ENCODE data around the gene RMI2.

The RMI2 gene

GRCh38 chr16:11354733-11355574, 9.7 kb downstream of the RMI2 start:
- no peaks in the 10 kb centered on the region for H3K36me3 ChIP-seq (ENCODE audit: control insufficient read depth in 2 of 2, insufficient read depth in 2 of 2, low read length in 2 of 2)
- H3K4me1 ChIP-seq (ENCODE audit: control insufficient read depth in 2 of 2, insufficient read depth in 2 of 2, low read length in 2 of 2) = peaks cover 6 to 12% of the 10 kb centered on the region in 2 donors

GRCh38 chr16:11355862-11356261, 10.6 kb downstream of the RMI2 start:
- peaks cover 0 to 6% of the 10 kb centered on the region in 2 donors for H3K27me3 ChIP-seq (ENCODE audit: control insufficient read depth in 2 of 2, insufficient read depth in 2 of 2, low read length in 2 of 2)
- H3K9me3 ChIP-seq (ENCODE audit: control insufficient read depth in 2 of 2, low read length in 2 of 2) = no peaks in the 10 kb centered on the region
- no peak overlapping the region for H3K4me3 ChIP-seq (ENCODE audit: low read length in 2 of 2)
- H3K4me1 ChIP-seq (ENCODE audit: control insufficient read depth in 2 of 2, insufficient read depth in 2 of 2, low read length in 2 of 2) = peaks cover 4 to 12% of the 10 kb centered on the region in 2 donors
- H3K36me3 ChIP-seq (ENCODE audit: control insufficient read depth in 2 of 2, insufficient read depth in 2 of 2, low read length in 2 of 2) = no peaks in the 10 kb centered on the region
- H3K27ac ChIP-seq (ENCODE audit: low read depth in 2 of 2, low read length in 2 of 2) = no peak overlapping the region
- H3K9ac ChIP-seq (ENCODE audit: low read depth in 1 of 2, low read length in 2 of 2) = no peak overlapping the region

More at GRCh38 chr16:11354733-11355574, 9.7 kb downstream of the RMI2 start:
- peaks cover 0 to 4% of the 10 kb centered on the region in 2 donors for H3K27me3 ChIP-seq (ENCODE audit: control insufficient read depth in 2 of 2, insufficient read depth in 2 of 2, low read length in 2 of 2)
- peak overlapping the region in 1 of 2 donors; percentile 11 for H3K9ac ChIP-seq (ENCODE audit: low read depth in 1 of 2, low read length in 2 of 2)
- no peaks in the 10 kb centered on the region for H3K9me3 ChIP-seq (ENCODE audit: control insufficient read depth in 2 of 2, low read length in 2 of 2)
- H3K27ac ChIP-seq (ENCODE audit: low read depth in 2 of 2, low read length in 2 of 2) = peak overlapping the region in 1 of 2 donors; percentile 7
- H3K4me3 ChIP-seq (ENCODE audit: low read length in 2 of 2) = peak overlapping the region in 1 of 2 donors; percentile 17

- Histone ChIP-seq H3K36me3 (ENCODE audit: control insufficient read depth in 2 of 2, insufficient read depth in 2 of 2, low read length in 2 of 2) (no peaks in the 10 kb centered on the region), H3K4me1 (ENCODE audit: control insufficient read depth in 2 of 2, insufficient read depth in 2 of 2, low read length in 2 of 2) (peaks cover 10 to 15% of the 10 kb centered on the region in 2 donors), H3K27ac (ENCODE audit: low read depth in 2 of 2, low read length in 2 of 2) (no peak overlapping the region), H3K9me3 (ENCODE audit: control insufficient read depth in 2 of 2, low read length in 2 of 2) (no peaks in the 10 kb centered on the region), H3K27me3 (ENCODE audit: control insufficient read depth in 2 of 2, insufficient read depth in 2 of 2, low read length in 2 of 2) (peaks cover 0 to 6% of the 10 kb centered on the region in 2 donors), H3K4me3 (ENCODE audit: low read length in 2 of 2) (no peak overlapping the region), H3K9ac (ENCODE audit: low read depth in 1 of 2, low read length in 2 of 2) (no peak overlapping the region)
Measured at GRCh38 chr16:11356573-11357331, 11.5 kb downstream of the RMI2 start.

GRCh38 chr16:11358531-11358930, 13.3 kb downstream of the RMI2 start:
- Histone ChIP-seq H3K36me3 (ENCODE audit: control insufficient read depth in 2 of 2, insufficient read depth in 2 of 2, low read length in 2 of 2) (no peaks in the 10 kb centered on the region), H3K27me3 (ENCODE audit: control insufficient read depth in 2 of 2, insufficient read depth in 2 of 2, low read length in 2 of 2) (peaks cover 0 to 6% of the 10 kb centered on the region in 2 donors), H3K9me3 (ENCODE audit: control insufficient read depth in 2 of 2, low read length in 2 of 2) (no peaks in the 10 kb centered on the region), H3K9ac (ENCODE audit: low read depth in 1 of 2, low read length in 2 of 2) (no peak overlapping the region), H3K4me3 (ENCODE audit: low read length in 2 of 2) (no peak overlapping the region), H3K27ac (ENCODE audit: low read depth in 2 of 2, low read length in 2 of 2) (no peak overlapping the region), H3K4me1 (ENCODE audit: control insufficient read depth in 2 of 2, insufficient read depth in 2 of 2, low read length in 2 of 2) (peaks cover 11 to 19% of the 10 kb centered on the region in 2 donors)

GRCh38 chr16:11359370-11359769, 14.1 kb downstream of the RMI2 start:
- Histone ChIP-seq H3K9me3 (ENCODE audit: control insufficient read depth in 2 of 2, low read length in 2 of 2) (no peaks in the 10 kb centered on the region), H3K4me3 (ENCODE audit: low read length in 2 of 2) (no peak overlapping the region), H3K27me3 (ENCODE audit: control insufficient read depth in 2 of 2, insufficient read depth in 2 of 2, low read length in 2 of 2) (peaks cover 0 to 6% of the 10 kb centered on the region in 2 donors), H3K9ac (ENCODE audit: low read depth in 1 of 2, low read length in 2 of 2) (peak overlapping the region in 1 of 2 donors; percentile 2), H3K36me3 (ENCODE audit: control insufficient read depth in 2 of 2, insufficient read depth in 2 of 2, low read length in 2 of 2) (no peaks in the 10 kb centered on the region), H3K4me1 (ENCODE audit: control insufficient read depth in 2 of 2, insufficient read depth in 2 of 2, low read length in 2 of 2) (peaks cover 11 to 19% of the 10 kb centered on the region in 2 donors), H3K27ac (ENCODE audit: low read depth in 2 of 2, low read length in 2 of 2) (no peak overlapping the region)

- Histone ChIP-seq H3K36me3 (ENCODE audit: control insufficient read depth in 2 of 2, insufficient read depth in 2 of 2, low read length in 2 of 2) (no peaks in the 10 kb centered on the region), H3K9ac (ENCODE audit: low read depth in 1 of 2, low read length in 2 of 2) (no peak overlapping the region), H3K4me1 (ENCODE audit: control insufficient read depth in 2 of 2, insufficient read depth in 2 of 2, low read length in 2 of 2) (peaks cover 7 to 13% of the 10 kb centered on the region in 2 donors), H3K4me3 (ENCODE audit: low read length in 2 of 2) (no peak overlapping the region), H3K9me3 (ENCODE audit: control insufficient read depth in 2 of 2, low read length in 2 of 2) (no peaks in the 10 kb centered on the region), H3K27ac (ENCODE audit: low read depth in 2 of 2, low read length in 2 of 2) (no peak overlapping the region), H3K27me3 (ENCODE audit: control insufficient read depth in 2 of 2, insufficient read depth in 2 of 2, low read length in 2 of 2) (peaks cover 0 to 6% of the 10 kb centered on the region in 2 donors)
Measured at GRCh38 chr16:11360641-11361373, 15.5 kb downstream of the RMI2 start.

GRCh38 chr16:11361701-11362451, 16.6 kb downstream of the RMI2 start:
- Histone ChIP-seq H3K4me3 (ENCODE audit: low read length in 2 of 2) (peak overlapping the region in 1 of 2 donors; percentile 37), H3K4me1 (ENCODE audit: control insufficient read depth in 2 of 2, insufficient read depth in 2 of 2, low read length in 2 of 2) (peaks cover 7 to 8% of the 10 kb centered on the region in 2 donors), H3K27me3 (ENCODE audit: control insufficient read depth in 2 of 2, insufficient read depth in 2 of 2, low read length in 2 of 2) (peaks cover 0 to 6% of the 10 kb centered on the region in 2 donors), H3K9ac (ENCODE audit: low read depth in 1 of 2, low read length in 2 of 2) (no peak overlapping the region), H3K36me3 (ENCODE audit: control insufficient read depth in 2 of 2, insufficient read depth in 2 of 2, low read length in 2 of 2) (no peaks in the 10 kb centered on the region), H3K9me3 (ENCODE audit: control insufficient read depth in 2 of 2, low read length in 2 of 2) (no peaks in the 10 kb centered on the region), H3K27ac (ENCODE audit: low read depth in 2 of 2, low read length in 2 of 2) (no peak overlapping the region)

- Histone ChIP-seq H3K4me1 (ENCODE audit: control insufficient read depth in 2 of 2, insufficient read depth in 2 of 2, low read length in 2 of 2) (peaks cover 7% of the 10 kb centered on the region in 2 donors), H3K9ac (ENCODE audit: low read depth in 1 of 2, low read length in 2 of 2) (no peak overlapping the region), H3K27me3 (ENCODE audit: control insufficient read depth in 2 of 2, insufficient read depth in 2 of 2, low read length in 2 of 2) (peaks cover 0 to 6% of the 10 kb centered on the region in 2 donors), H3K27ac (ENCODE audit: low read depth in 2 of 2, low read length in 2 of 2) (no peak overlapping the region), H3K4me3 (ENCODE audit: low read length in 2 of 2) (no peak overlapping the region), H3K9me3 (ENCODE audit: control insufficient read depth in 2 of 2, low read length in 2 of 2) (no peaks in the 10 kb centered on the region), H3K36me3 (ENCODE audit: control insufficient read depth in 2 of 2, insufficient read depth in 2 of 2, low read length in 2 of 2) (no peaks in the 10 kb centered on the region)
Measured at GRCh38 chr16:11363927-11364258, 18.6 kb downstream of the RMI2 start.

- H3K9ac ChIP-seq (ENCODE audit: low read depth in 1 of 2, low read length in 2 of 2) = no peak overlapping the region
- no peaks in the 10 kb centered on the region for H3K27me3 ChIP-seq (ENCODE audit: control insufficient read depth in 2 of 2, insufficient read depth in 2 of 2, low read length in 2 of 2)
- peaks cover 0 to 3% of the 10 kb centered on the region in 2 donors for H3K4me1 ChIP-seq (ENCODE audit: control insufficient read depth in 2 of 2, insufficient read depth in 2 of 2, low read length in 2 of 2)
- H3K4me3 ChIP-seq (ENCODE audit: low read length in 2 of 2) = no peak overlapping the region
- H3K9me3 ChIP-seq (ENCODE audit: control insufficient read depth in 2 of 2, low read length in 2 of 2) = no peaks in the 10 kb centered on the region
- H3K36me3 ChIP-seq (ENCODE audit: control insufficient read depth in 2 of 2, insufficient read depth in 2 of 2, low read length in 2 of 2) = no peaks in the 10 kb centered on the region
- H3K27ac ChIP-seq (ENCODE audit: low read depth in 2 of 2, low read length in 2 of 2) = no peak overlapping the region
Measured at GRCh38 chr16:11367483-11367906, 22.2 kb downstream of the RMI2 start.

Data from mucosa of rectum (tissue), 2 donors.